Loucy (cell line): Measurements from ENCODE around the gene NCOA6.

Experiments
- H2AFZ ChIP-seq: fragments of 200-600 bp; sonication (generic); 2 replicates; pipeline ENCODE4 v1.6.0; 2016; ENCODE audit warnings: antibody characterized with exemption, mild to moderate bottlenecking, low read length, moderate library complexity
- H3F3A ChIP-seq: fragments of 200-600 bp; 2 replicates; pipeline ENCODE4 v1.6.0; 2016; ENCODE audit warnings: antibody characterized with exemption, low read depth, mild to moderate bottlenecking
- H3K27me3 ChIP-seq: fragments of 200-600 bp; sonication (generic); 2 replicates; pipeline ENCODE4 v1.6.1; 2014; ENCODE audit warnings: low read length, mild to moderate bottlenecking; ENCODE audit not compliant: insufficient read depth, poor library complexity, severe bottlenecking
- H3K36me3 ChIP-seq: fragments of 200-600 bp; sonication (generic); 2 replicates; pipeline ENCODE4 v1.6.1; 2016; ENCODE audit warnings: low read length; ENCODE audit not compliant: insufficient read depth
- H3K4me1 ChIP-seq: fragments of 200-600 bp; sonication (generic); 2 replicates; pipeline ENCODE4 v1.5.1; 2014; ENCODE audit warnings: low read length, mild to moderate bottlenecking; ENCODE audit not compliant: insufficient read depth, poor library complexity, severe bottlenecking
- H3K4me2 ChIP-seq: fragments of 200-600 bp; sonication (generic); 2 replicates; pipeline ENCODE4 v1.6.0; 2014; ENCODE audit warnings: antibody characterized with exemption, low read length, low read depth, mild to moderate bottlenecking; ENCODE audit not compliant: poor library complexity, severe bottlenecking
- H3K4me3 ChIP-seq: fragments of 200-600 bp; sonication (generic); 2 replicates; pipeline ENCODE4 v1.5.1; 2014; ENCODE audit warnings: low read length, mild to moderate bottlenecking, mixed read lengths; ENCODE audit not compliant: poor library complexity, severe bottlenecking
- H3K79me2 ChIP-seq: fragments of 200-600 bp; sonication (generic); 2 replicates; pipeline ENCODE4 v1.6.1; 2014; ENCODE audit warnings: low read length; ENCODE audit not compliant: insufficient read depth
- H3K9ac ChIP-seq: fragments of 200-600 bp; sonication (generic); 2 replicates; pipeline ENCODE4 v1.6.0; 2014; ENCODE audit warnings: mild to moderate bottlenecking, low read depth, low read length, moderate library complexity; ENCODE audit not compliant: poor library complexity, severe bottlenecking
- H3K9me2 ChIP-seq: fragments of 200-600 bp; sonication (generic); replicated peaks from 2 replicates; pipeline ENCODE4 v1.6.1; 2016; ENCODE audit warnings: low read depth, low read length, mixed read lengths
- H3K9me3 ChIP-seq: fragments of 200-600 bp; sonication (generic); 2 replicates; pipeline ENCODE4 v1.6.1; 2014; ENCODE audit warnings: mild to moderate bottlenecking, antibody characterized with exemption, low read length, low read depth; ENCODE audit not compliant: insufficient read depth
- H4K20me1 ChIP-seq: fragments of 200-600 bp; sonication (generic); 2 replicates; pipeline ENCODE4 v1.6.0; 2014; ENCODE audit warnings: antibody characterized with exemption, low read length, mild to moderate bottlenecking; ENCODE audit not compliant: insufficient read depth, poor library complexity, severe bottlenecking
- CTCF ChIP-seq: fragments of 200-600 bp; sonication (generic); conservative IDR thresholded peaks from 2 replicates; pipeline ENCODE4 v1.5.1; 2014; ENCODE audit warnings: mild to moderate bottlenecking, antibody characterized with exemption, low read length
- EZH2phosphoT487 ChIP-seq: fragments of 200-600 bp; IDR thresholded peaks from 2 replicates; pipeline ENCODE4 v1.6.1; 2018; ENCODE audit warnings: antibody characterized with exemption, mild to moderate bottlenecking, moderate library complexity, borderline replicate concordance

Gene NCOA6

GRCh38 chr20:34797012-34797995, 28.1 kb downstream of the NCOA6 start:
- peaks cover 16% of the 10 kb centered on the region for H4K20me1 ChIP-seq

DNA sequence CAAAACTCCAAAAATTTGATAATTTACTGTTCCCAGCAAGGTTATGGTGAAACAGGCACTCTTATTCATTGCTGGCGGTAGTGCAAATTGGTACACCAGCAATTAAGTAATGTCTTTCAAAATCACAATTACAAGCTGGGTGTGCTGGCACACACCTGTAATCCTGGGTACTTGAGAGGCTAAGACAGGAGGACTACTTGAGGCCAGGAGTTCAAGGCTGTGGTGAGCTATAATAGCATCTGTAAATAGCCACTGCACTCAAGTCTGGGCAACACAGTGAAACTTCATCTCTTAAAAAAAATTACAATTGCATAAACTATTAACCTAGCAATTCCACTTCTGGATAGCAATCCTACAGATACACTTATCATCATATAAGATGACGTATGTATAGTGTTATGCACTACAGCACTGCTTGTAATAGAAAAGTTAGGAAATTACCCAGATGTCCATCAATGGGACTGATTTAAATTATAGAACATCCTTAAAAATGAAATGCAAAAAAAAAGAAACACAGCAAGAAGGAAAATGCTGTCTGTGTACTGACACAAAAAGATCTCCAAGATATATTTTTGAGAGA, 31.4 kb downstream of the NCOA6 start:
- Histone ChIP-seq H3K4me1 (no peaks in the 10 kb centered on the region), H3F3A (no peaks in the 10 kb centered on the region), H3K79me2 (peaks cover 46% of the 10 kb centered on the region; the same call in 1 of the 2 replicates), H3K4me3 (no peak overlapping the region), H4K20me1 (peaks cover 3% of the 10 kb centered on the region), H3K4me2 (no peak overlapping the region), H3K27me3 (no peaks in the 10 kb centered on the region), H3K9me3 (no peaks in the 10 kb centered on the region), H3K9me2 (no peaks in the 10 kb centered on the region), H2AFZ (no peak overlapping the region), H3K9ac (no peak overlapping the region), H3K36me3 (peaks cover 9% of the 10 kb centered on the region; the same call in 1 of the 2 replicates)
- TF ChIP-seq EZH2phosphoT487 (no peak), CTCF (no peak)

More at GRCh38 chr20:34797012-34797995, 28.1 kb downstream of the NCOA6 start:
- TF ChIP-seq EZH2phosphoT487, result no peak
- no peak for TF ChIP-seq CTCF
- H3K9me2 ChIP-seq, result no peaks in the 10 kb centered on the region
- H3K4me3 ChIP-seq, result no peak overlapping the region
- no peak overlapping the region for H2AFZ ChIP-seq
- no peaks in the 10 kb centered on the region for H3K9me3 ChIP-seq
- H3K9ac ChIP-seq, result no peak overlapping the region
- peaks cover 77% of the 10 kb centered on the region for H3K79me2 ChIP-seq
- H3K27me3 ChIP-seq, result no peaks in the 10 kb centered on the region
- no peak overlapping the region for H3K4me2 ChIP-seq
- no peaks in the 10 kb centered on the region for H3K36me3 ChIP-seq
- H3K4me1 ChIP-seq, result peaks cover 6% of the 10 kb centered on the region
- no peaks in the 10 kb centered on the region for H3F3A ChIP-seq

- Histone ChIP-seq H3K4me3 (no peak overlapping the region), H3K9ac (no peak overlapping the region), H2AFZ (no peak overlapping the region), H3K79me2 (peaks cover 33% of the 10 kb centered on the region; the same call in 1 of the 2 replicates), H3K4me1 (no peaks in the 10 kb centered on the region), H3K36me3 (peaks cover 13% of the 10 kb centered on the region; the same call in 1 of the 2 replicates), H3K9me3 (no peaks in the 10 kb centered on the region), H4K20me1 (peaks cover 3% of the 10 kb centered on the region), H3K4me2 (no peak overlapping the region), H3K27me3 (no peaks in the 10 kb centered on the region), H3K9me2 (no peaks in the 10 kb centered on the region), H3F3A (no peaks in the 10 kb centered on the region)
- TF ChIP-seq EZH2phosphoT487, result no peak
- no peak for TF ChIP-seq CTCF
These were observed 32.6 kb downstream of the NCOA6 start for GRCh38 chr20:34792687-34793363.
